Mesodermal cell (in vitro differentiated cells): ENCODE data around the gene SF3B5.
"Not testable (repeated sequence)": the region's sequence is repeated elsewhere in the genome, so short reads cannot be mapped to it uniquely, and the experiment has no call there.

Experiments used
- H3K27ac ChIP-seq: 2 replicates; pipeline ENCODE4 v1.7.0; 2013; ENCODE audit warnings: mild to moderate bottlenecking, low read depth, low read length, moderate library complexity; ENCODE audit not compliant: severe bottlenecking
- H3K36me3 ChIP-seq: 2 replicates; pipeline ENCODE4 v1.7.1; 2013; ENCODE audit warnings: mild to moderate bottlenecking, low read length, moderate library complexity; ENCODE audit not compliant: control insufficient read depth, insufficient read depth
- H3K4me1 ChIP-seq: one replicate; pipeline ENCODE4 v1.7.1; 2013; ENCODE audit warnings: mild to moderate bottlenecking, low read length; ENCODE audit not compliant: insufficient read depth, control insufficient read depth, poor library complexity, severe bottlenecking
- H3K4me3 ChIP-seq: 2 replicates; pipeline ENCODE4 v1.7.0; 2013; ENCODE audit warnings: low read length, control low read depth, mild to moderate bottlenecking; ENCODE audit not compliant: insufficient read depth, poor library complexity, severe bottlenecking; ENCODE audit errors: extremely low read depth
- H3K9me3 ChIP-seq: 2 replicates; pipeline ENCODE4 v1.7.1; 2013; ENCODE audit warnings: mild to moderate bottlenecking, low read length, moderate library complexity; ENCODE audit not compliant: control insufficient read depth
- WGBS, 2 experiments: methylation state at CpG; one replicate each; pipeline ENCODE4 v1.1.5; 2013; ENCODE audit warnings: missing lambda C conversion rate in 2 of 2; ENCODE audit not compliant: insufficient coverage in 2 of 2; 5-methylcytosine and 5-hydroxymethylcytosine counted together

Gene SF3B5

DNA sequence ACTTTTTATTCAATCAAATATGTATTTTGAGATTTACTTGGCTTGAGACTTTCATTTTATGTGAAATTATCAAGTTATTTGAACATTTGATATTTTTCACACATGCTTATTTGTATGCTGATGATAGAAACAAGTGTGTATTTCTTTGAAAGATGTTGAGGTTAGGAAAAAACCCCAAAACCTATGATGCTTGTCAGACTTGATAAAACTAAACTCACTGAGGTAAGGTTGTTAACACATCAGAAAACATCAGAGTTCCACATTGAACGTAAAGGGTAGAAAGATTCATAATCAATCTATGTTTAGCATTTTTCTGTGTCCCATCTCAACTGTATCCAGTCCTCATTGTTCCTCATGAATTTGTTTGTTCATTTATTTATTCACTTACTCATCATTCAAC is 12.2 kb downstream of the SF3B5 start:
- WGBS, 2 experiments: no CpG with 5 or more reads among the region's 1 CpG
- H3K9me3 ChIP-seq: no peaks in the 10 kb centered on the region
- H3K4me3 ChIP-seq: no peak overlapping the region
- H3K27ac ChIP-seq: no peak overlapping the region
- H3K36me3 ChIP-seq: no peaks in the 10 kb centered on the region
- no peaks in the 10 kb centered on the region for H3K4me1 ChIP-seq

- H3K9me3 ChIP-seq, H3K27ac ChIP-seq, H3K4me3 ChIP-seq, H3K4me1 ChIP-seq, H3K36me3 ChIP-seq: not testable (repeated sequence)
- no CpG with 5 or more reads among the region's 3 CpGs for WGBS, 2 experiments
Measured at GRCh38 chr6:144082412-144082811, 13.0 kb downstream of the SF3B5 start.

DNA sequence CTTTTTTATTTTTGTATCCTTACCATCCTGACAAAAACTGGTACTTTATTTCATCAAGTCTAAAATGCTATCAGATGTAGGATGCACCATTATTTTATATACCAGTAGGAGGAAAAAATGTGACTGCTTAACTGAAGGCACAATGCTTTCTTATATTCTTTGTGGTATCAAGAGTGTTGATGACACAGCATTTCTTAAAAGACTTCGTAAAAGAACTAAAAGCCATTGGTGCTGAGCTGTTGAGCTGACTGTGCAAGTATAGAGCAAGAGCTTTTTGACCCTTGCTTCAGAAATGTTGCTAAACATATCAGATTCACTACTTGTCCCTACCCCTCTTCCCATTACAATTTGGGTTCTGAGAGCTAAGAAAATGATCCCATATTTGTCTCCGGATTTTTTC is 17.5 kb downstream of the SF3B5 start:
- WGBS, 2 experiments: 67 to 89% methylated on average over 1 of the region's 2 CpGs
- H3K4me1 ChIP-seq: no peaks in the 10 kb centered on the region
- no peaks in the 10 kb centered on the region for H3K36me3 ChIP-seq
- H3K4me3 ChIP-seq: no peak overlapping the region
- H3K9me3 ChIP-seq: no peaks in the 10 kb centered on the region
- H3K27ac ChIP-seq: no peak overlapping the region

- WGBS, 2 experiments: no CpG with 5 or more reads among the region's 1 CpG
- Histone ChIP-seq H3K36me3 (no peaks in the 10 kb centered on the region), H3K4me3 (no peak overlapping the region), H3K4me1 (no peaks in the 10 kb centered on the region), H3K9me3 (no peaks in the 10 kb centered on the region), H3K27ac (no peak overlapping the region)
Measured at GRCh38 chr6:144075875-144076274, 19.5 kb downstream of the SF3B5 start.

DNA sequence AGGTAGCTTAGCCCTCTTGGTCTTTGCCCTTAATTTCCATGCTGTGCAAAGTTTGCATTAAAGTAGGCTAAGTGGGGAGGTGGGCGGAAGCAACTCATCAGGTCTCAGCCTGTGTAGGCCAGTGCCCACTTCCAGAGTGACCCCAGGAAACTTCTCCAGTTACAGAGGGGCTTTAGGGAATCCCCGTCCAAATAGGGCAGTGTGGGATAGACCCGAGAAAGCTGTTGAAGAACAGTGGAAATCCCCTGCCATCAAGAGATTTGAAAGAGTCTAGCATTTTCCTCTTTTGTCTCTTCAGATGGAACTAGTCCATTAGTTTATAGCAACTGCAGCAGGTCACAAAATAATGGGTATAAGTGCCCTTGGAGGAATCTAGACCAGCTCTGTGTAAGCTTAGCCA is 20.2 kb downstream of the SF3B5 start:
- Histone ChIP-seq H3K36me3 (no peaks in the 10 kb centered on the region), H3K4me1 (no peaks in the 10 kb centered on the region), H3K27ac (no peak overlapping the region), H3K9me3 (no peaks in the 10 kb centered on the region), H3K4me3 (no peak overlapping the region)
- 83 to 88% methylated on average over 1 to 3 of the region's 3 CpGs for WGBS, 2 experiments

GRCh38 chr6:144073024-144073423 is 22.3 kb downstream of the SF3B5 start:
- Histone ChIP-seq H3K4me3 (no peak overlapping the region), H3K36me3 (no peaks in the 10 kb centered on the region), H3K27ac (no peak overlapping the region), H3K9me3 (no peaks in the 10 kb centered on the region), H3K4me1 (no peaks in the 10 kb centered on the region)
- WGBS, 2 experiments: 77 to 80% methylated on average over 2 of the region's 3 CpGs

- Histone ChIP-seq H3K27ac (no peak overlapping the region), H3K4me3 (no peak overlapping the region), H3K36me3 (no peaks in the 10 kb centered on the region), H3K9me3 (no peaks in the 10 kb centered on the region), H3K4me1 (no peaks in the 10 kb centered on the region)
- WGBS, 2 experiments: 67 to 76% methylated on average over 3 of the region's 3 CpGs
Measured at GRCh38 chr6:144069506-144069905, 25.9 kb downstream of the SF3B5 start.

DNA sequence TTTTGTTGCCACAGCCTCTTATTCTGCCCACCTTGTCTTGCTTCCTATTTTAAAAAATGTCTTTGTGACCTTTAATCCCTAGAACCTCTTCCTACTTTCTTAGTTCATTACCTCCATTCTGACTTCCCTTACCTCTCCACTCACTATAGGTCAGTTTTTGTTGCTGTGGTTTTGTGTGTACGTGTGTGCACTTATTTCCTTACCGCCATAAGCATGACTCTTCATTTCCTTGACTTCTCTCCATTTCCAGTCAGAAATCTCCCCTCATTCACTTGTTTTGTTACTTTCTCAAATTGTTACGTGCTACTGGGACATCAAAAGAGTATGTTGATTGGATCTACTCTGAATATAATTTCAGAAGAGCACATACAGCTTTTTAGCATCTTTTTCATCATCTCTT is 26.6 kb downstream of the SF3B5 start:
- Histone ChIP-seq H3K4me1 (no peaks in the 10 kb centered on the region), H3K9me3 (no peaks in the 10 kb centered on the region), H3K4me3 (no peak overlapping the region), H3K27ac (no peak overlapping the region), H3K36me3 (no peaks in the 10 kb centered on the region)
- no CpG with 5 or more reads among the region's 3 CpGs for WGBS, 2 experiments

GRCh38 chr6:144066741-144067484 is 28.5 kb downstream of the SF3B5 start:
- Histone ChIP-seq H3K36me3 (no peaks in the 10 kb centered on the region), H3K9me3 (no peaks in the 10 kb centered on the region), H3K27ac (no peak overlapping the region), H3K4me3 (no peak overlapping the region), H3K4me1 (no peaks in the 10 kb centered on the region)
- WGBS, 2 experiments: 64% methylated on average over 4 of the region's 6 CpGs; no CpG with 5 or more reads in 1 of the 2 experiments

- no peak overlapping the region for H3K4me3 ChIP-seq
- no peaks in the 10 kb centered on the region for H3K9me3 ChIP-seq
- H3K27ac ChIP-seq: no peak overlapping the region
- H3K4me1 ChIP-seq: no peaks in the 10 kb centered on the region
- 65 to 80% methylated on average over 2 of the region's 4 CpGs for WGBS, 2 experiments
- H3K36me3 ChIP-seq: no peaks in the 10 kb centered on the region
Measured at GRCh38 chr6:144066255-144066654, 29.1 kb downstream of the SF3B5 start.

GRCh38 chr6:144065213-144065660 is 30.1 kb downstream of the SF3B5 start:
- 49 to 59% methylated on average over 7 to 8 of the region's 9 CpGs for WGBS, 2 experiments
- H3K36me3 ChIP-seq: no peaks in the 10 kb centered on the region
- H3K4me1 ChIP-seq: no peaks in the 10 kb centered on the region
- H3K27ac ChIP-seq: no peak overlapping the region
- H3K9me3 ChIP-seq: no peaks in the 10 kb centered on the region
- H3K4me3 ChIP-seq: no peak overlapping the region
